WTC11 (cell line): ENCODE results near the gene CSNK1A1L. TPM values are rescaled to one million over a fixed set of nuclear protein-coding genes. Genes with fewer than 3 reads are reported as not detected.

Source experiments
- ATAC-seq: fragments of 200-7000 bp; cut with Tn5 transposase; 2 replicates; pipeline ENCODE4 v1.10.0; 2021; ENCODE audit warnings: mild to moderate bottlenecking, moderate library complexity
- CTCF ChIA-PET: fragments of 300-600 bp; sonication (Branson Sonifier 250); formaldehyde crosslinking; loops from one replicate; lab custom pipeline; 2021; ENCODE audit warnings: antibody characterized with exemption; lab: Charles Lee
- POLR2A ChIA-PET: fragments of 350-600 bp; sonication (Branson Sonifier 250); formaldehyde crosslinking; loops from one replicate; lab custom pipeline; 2021; ENCODE audit warnings: antibody characterized with exemption; lab: Charles Lee
- DNase-seq: peaks from one replicate; pipeline ENCODE4 v3.0.0; 2021; ENCODE audit warnings: low spot score
- H3K27ac Mint-ChIP-seq: 2 replicates; pipeline ENCODE4 v1.8.0; 2021; ENCODE audit warnings: mixed read lengths
- H3K27me3 Mint-ChIP-seq: 2 replicates; pipeline ENCODE4 v1.8.0; 2021; ENCODE audit warnings: low read depth, mild to moderate bottlenecking, moderate library complexity, mixed read lengths
- H3K36me3 Mint-ChIP-seq: 2 replicates; pipeline ENCODE4 v1.8.0; 2021; ENCODE audit warnings: mixed read lengths
- H3K4me1 Mint-ChIP-seq: 2 replicates; pipeline ENCODE4 v1.8.0; 2022; ENCODE audit warnings: mixed read lengths
- H3K4me3 Mint-ChIP-seq: 2 replicates; pipeline ENCODE4 v1.8.0; 2021; ENCODE audit warnings: mild to moderate bottlenecking, moderate library complexity, mixed read lengths
- H3K9me3 Mint-ChIP-seq: 2 replicates; pipeline ENCODE4 v1.8.0; 2021; ENCODE audit warnings: mixed read lengths
- E2F5 ChIP-seq: sonication (generic); formaldehyde crosslinking; IDR thresholded peaks from 2 replicates; pipeline ENCODE4 v1.8.1; 2022; ENCODE audit warnings: mild to moderate bottlenecking, moderate library complexity, missing genetic modification reagents
- ERG ChIP-seq: fragments of 250-450 bp; sonication (Bioruptor Pico); IDR thresholded peaks from 2 replicates; pipeline ENCODE4 v1.8.0; 2021; ENCODE audit warnings: mild to moderate bottlenecking
- ETV6 ChIP-seq: sonication (generic); formaldehyde crosslinking; IDR thresholded peaks from 2 replicates; pipeline ENCODE4 v1.8.1; 2022; ENCODE audit warnings: mild to moderate bottlenecking, missing genetic modification reagents
- FOXP1 ChIP-seq: sonication (generic); formaldehyde crosslinking; IDR thresholded peaks from 2 replicates; pipeline ENCODE4 v1.8.0; 2022; ENCODE audit warnings: missing genetic modification reagents, mild to moderate bottlenecking, moderate library complexity, borderline replicate concordance
- HMGA2 ChIP-seq: fragments of 250-450 bp; sonication (Bioruptor Pico); IDR thresholded peaks from 2 replicates; pipeline ENCODE4 v1.4.0; 2021; ENCODE audit warnings: mild to moderate bottlenecking, moderate library complexity
- IRF1 ChIP-seq: sonication (generic); formaldehyde crosslinking; IDR thresholded peaks from 2 replicates; pipeline ENCODE4 v1.8.0; 2023; ENCODE audit warnings: missing genetic modification reagents
- MLX ChIP-seq: sonication (generic); formaldehyde crosslinking; IDR thresholded peaks from 2 replicates; pipeline ENCODE4 v1.8.1; 2023; ENCODE audit warnings: mild to moderate bottlenecking, missing genetic modification reagents, moderate library complexity
- OVOL2 ChIP-seq: fragments of 250-450 bp; sonication (Bioruptor Pico); IDR thresholded peaks from 2 replicates; pipeline ENCODE4 v1.9.0; 2021; ENCODE audit warnings: mild to moderate bottlenecking, borderline replicate concordance
- RELA ChIP-seq: sonication (generic); formaldehyde crosslinking; IDR thresholded peaks from 2 replicates; pipeline ENCODE4 v1.8.1; 2022; ENCODE audit warnings: missing genetic modification reagents, mild to moderate bottlenecking, borderline replicate concordance
- SMAD3 ChIP-seq: sonication (generic); formaldehyde crosslinking; IDR thresholded peaks from 2 replicates; pipeline ENCODE4 v1.8.0; 2022; ENCODE audit warnings: missing genetic modification reagents, mild to moderate bottlenecking, borderline replicate concordance
- SMAD4 ChIP-seq: sonication (generic); formaldehyde crosslinking; IDR thresholded peaks from 2 replicates; pipeline ENCODE4 v1.8.0; 2022; ENCODE audit warnings: mild to moderate bottlenecking, missing genetic modification reagents
- STAT6 ChIP-seq: sonication (generic); formaldehyde crosslinking; conservative IDR thresholded peaks from 2 replicates; pipeline ENCODE4 v1.8.1; 2023; ENCODE audit warnings: mild to moderate bottlenecking, low read depth, missing genetic modification reagents, moderate library complexity
- USF1 ChIP-seq: sonication (generic); formaldehyde crosslinking; IDR thresholded peaks from 2 replicates; pipeline ENCODE4 v1.8.0; 2022; ENCODE audit warnings: mild to moderate bottlenecking, missing genetic modification reagents
- USF2 ChIP-seq: sonication (generic); formaldehyde crosslinking; IDR thresholded peaks from 2 replicates; pipeline ENCODE4 v1.8.1; 2023; ENCODE audit warnings: mild to moderate bottlenecking, missing genetic modification reagents, moderate library complexity
- ZBTB21 ChIP-seq: sonication (generic); formaldehyde crosslinking; IDR thresholded peaks from 2 replicates; pipeline ENCODE4 v1.8.1; 2023; ENCODE audit warnings: mild to moderate bottlenecking, missing genetic modification reagents, borderline replicate concordance
- ZBTB43 ChIP-seq: sonication (generic); formaldehyde crosslinking; IDR thresholded peaks from 2 replicates; pipeline ENCODE4 v1.8.1; 2023; ENCODE audit warnings: mild to moderate bottlenecking, missing genetic modification reagents
- ZNF138 ChIP-seq: sonication (generic); formaldehyde crosslinking; conservative IDR thresholded peaks from 2 replicates; pipeline ENCODE4 v1.8.1; 2022; ENCODE audit warnings: mild to moderate bottlenecking, moderate library complexity, missing genetic modification reagents
- ZNF396 ChIP-seq: fragments of 250-450 bp; sonication (Bioruptor Pico); IDR thresholded peaks from 2 replicates; pipeline ENCODE4 v1.8.0; 2021; ENCODE audit warnings: mild to moderate bottlenecking, moderate library complexity, borderline replicate concordance
- ZNF532 ChIP-seq: fragments of 250-450 bp; sonication (Bioruptor Pico); IDR thresholded peaks from 2 replicates; pipeline ENCODE4 v1.9.0; 2021; ENCODE audit warnings: mild to moderate bottlenecking, borderline replicate concordance
- total RNA-seq: library from RNA; stranded (reverse); gene quantifications from 3 replicates; pipeline ENCODE4 v1.2.3, GENCODE V29; 2021

The CSNK1A1L gene
- total RNA-seq, 1 experiment from 2014 or later, result not detected

GRCh38 chr13:37070956-37071355, 34.5 kb downstream of the CSNK1A1L start:
- no peak for TF ChIP-seq ZNF396 (CRISPR knock-in tag)
- TF ChIP-seq ZNF138 (CRISPR knock-in tag), result no peak
- no peak for TF ChIP-seq FOXP1 (CRISPR knock-in tag)
- no peak for TF ChIP-seq E2F5 (CRISPR knock-in tag)
- TF ChIP-seq ZBTB21 (CRISPR knock-in tag), result no peak
- no peak for TF ChIP-seq ETV6 (CRISPR knock-in tag)
- no peaks in the 10 kb centered on the region for H3K9me3 Mint-ChIP-seq
- H3K27ac Mint-ChIP-seq, result no peak overlapping the region
- no peaks in the 10 kb centered on the region for H3K36me3 Mint-ChIP-seq
- no peaks in the 10 kb centered on the region for H3K27me3 Mint-ChIP-seq
- no peak for DNase-seq
- CTCF ChIA-PET, result no interaction called here
- no peak for ATAC-seq
- H3K4me1 Mint-ChIP-seq, result peaks cover 15% of the 10 kb centered on the region
- H3K4me3 Mint-ChIP-seq, result no peak overlapping the region
- POLR2A ChIA-PET, result no interaction called here

GRCh38 chr13:37070145-37070695, 35.2 kb downstream of the CSNK1A1L start:
- Mint-ChIP-seq H3K27ac (no peak overlapping the region), H3K36me3 (no peaks in the 10 kb centered on the region), H3K9me3 (no peaks in the 10 kb centered on the region), H3K4me3 (no peak overlapping the region), H3K27me3 (no peaks in the 10 kb centered on the region), H3K4me1 (peaks cover 16% of the 10 kb centered on the region)
- ATAC-seq, result no peak
- POLR2A ChIA-PET, result interaction anchor here (0.6 kb wide), 1 partner anchor 379 kb away, joined by 4 read pairs; no protein-coding TSS in a partner anchor
- CTCF ChIA-PET, result interaction anchor here (0.6 kb wide), 1 partner anchor 201 kb away, joined by 4 read pairs; no protein-coding TSS in a partner anchor
- TF ChIP-seq STAT6 (no peak), IRF1 (no peak), HMGA2 (no peak), MLX (CRISPR knock-in tag) (no peak), RELA (CRISPR knock-in tag) (no peak), USF1 (CRISPR knock-in tag) (no peak), ZNF532 (no peak), USF2 (CRISPR knock-in tag) (no peak), OVOL2 (CRISPR knock-in tag) (no peak), SMAD3 (CRISPR knock-in tag) (no peak), ZBTB21 (CRISPR knock-in tag) (no peak), SMAD4 (no peak), ERG (CRISPR knock-in tag) (no peak), ZBTB43 (CRISPR knock-in tag) (no peak)
- no peak for DNase-seq
